IMR-90 (cell line): ENCODE results near the gene ARTN. TPM values are rescaled to one million over a fixed set of nuclear protein-coding genes. Genes with fewer than 3 reads are reported as not detected.

Experiments
- ATAC-seq: fragments of 200-7000 bp; cut with Tn5 transposase; 2 replicates; pipeline ENCODE4 v1.9.1; 2020; ENCODE audit warnings: low read depth, mild to moderate bottlenecking, moderate library complexity
- BruUV-seq: library from RNA; stranded (reverse); fragments of 400-500 nt; replicated peaks from 2 replicates; lab custom pipeline; 2021; lab: Mats Ljungman, UMichigan
- CTCF ChIA-PET: fragments of 300-600 bp; formaldehyde crosslinking; extraction: SDS; loops from one replicate; lab custom pipeline; 2021; ENCODE audit warnings: antibody characterized with exemption; lab: Yijun Ruan, JAX
- POLR2A ChIA-PET: fragments of 300-600 bp; sonication (Branson Sonifier 250); formaldehyde crosslinking; loops from one replicate; lab custom pipeline; 2022; ENCODE audit warnings: antibody characterized with exemption; ENCODE audit not compliant: unreplicated experiment; lab: Charles Lee
- DNase-seq: peaks from one replicate; pipeline ENCODE4 v3.0.0; 2013
- H2AFZ ChIP-seq: replicated peaks from 2 replicates; pipeline ENCODE3; 2013; ENCODE audit warnings: low read length, mild to moderate bottlenecking; ENCODE audit not compliant: poor library complexity
- H2AK5ac ChIP-seq: 2 replicates; pipeline ENCODE4 v1.6.1; 2013; ENCODE audit warnings: low read depth, low read length, inconsistent platforms
- H2AK9ac ChIP-seq: replicated peaks from 2 replicates; pipeline ENCODE3; 2013; ENCODE audit warnings: mild to moderate bottlenecking, low read depth, low read length, moderate library complexity; ENCODE audit not compliant: poor library complexity
- H2BK120ac ChIP-seq: 2 replicates; pipeline ENCODE4 v1.6.1; 2013; ENCODE audit warnings: low read depth, low read length, inconsistent platforms
- H2BK15ac ChIP-seq: 3 replicates; pipeline ENCODE4 v1.6.1; 2013; ENCODE audit warnings: low read depth, low read length, inconsistent platforms
- H2BK20ac ChIP-seq: 2 replicates; pipeline ENCODE4 v1.6.1; 2013; ENCODE audit warnings: low read depth, mild to moderate bottlenecking, inconsistent platforms, low read length, moderate library complexity
- H2BK5ac ChIP-seq: 2 replicates; pipeline ENCODE4 v1.6.1; 2013; ENCODE audit warnings: mild to moderate bottlenecking, low read depth, low read length, inconsistent platforms; ENCODE audit not compliant: poor library complexity, severe bottlenecking
- H3K14ac ChIP-seq: replicated peaks from 2 replicates; pipeline ENCODE4 v1.6.1; 2013; ENCODE audit warnings: low read depth, low read length, inconsistent platforms
- H3K18ac ChIP-seq: 2 replicates; pipeline ENCODE4 v1.6.1; 2013; ENCODE audit warnings: low read depth, low read length, control low read depth
- H3K23ac ChIP-seq: 2 replicates; pipeline ENCODE4 v1.6.1; 2013; ENCODE audit warnings: low read depth, low read length, inconsistent platforms
- H3K27ac ChIP-seq: 2 replicates; pipeline ENCODE4 v1.5.1; 2013; ENCODE audit warnings: mild to moderate bottlenecking, control low read depth, low read length; ENCODE audit not compliant: insufficient read depth
- H3K27me3 ChIP-seq: 2 replicates; pipeline ENCODE4 v1.6.1; 2013; ENCODE audit warnings: low read length; ENCODE audit not compliant: control insufficient read depth, insufficient read depth
- H3K36me3 ChIP-seq: 2 replicates; pipeline ENCODE4 v1.6.1; 2013; ENCODE audit warnings: low read length, mixed read lengths; ENCODE audit not compliant: control insufficient read depth, insufficient read depth
- H3K4ac ChIP-seq: 2 replicates; pipeline ENCODE4 v1.6.1; 2013; ENCODE audit warnings: low read depth, low read length, inconsistent platforms
- H3K4me1 ChIP-seq: 2 replicates; pipeline ENCODE4 v1.6.1; 2013; ENCODE audit warnings: low read length, mixed read lengths; ENCODE audit not compliant: control insufficient read depth, insufficient read depth
- H3K4me2 ChIP-seq: 2 replicates; pipeline ENCODE4 v1.6.1; 2013; ENCODE audit warnings: low read depth, mild to moderate bottlenecking, control low read depth, low read length, moderate library complexity
- H3K4me3 ChIP-seq: 2 replicates; pipeline ENCODE4 v1.5.1; 2013; ENCODE audit warnings: low read depth, mild to moderate bottlenecking, control low read depth, low read length, moderate library complexity; ENCODE audit not compliant: insufficient read depth
- H3K56ac ChIP-seq: 2 replicates; pipeline ENCODE4 v1.6.1; 2013; ENCODE audit warnings: low read length, inconsistent platforms; ENCODE audit not compliant: insufficient read depth; ENCODE audit errors: extremely low read depth
- H3K79me1 ChIP-seq, 2 experiments: 2 replicates each; pipeline ENCODE4 v1.6.1; 2013; ENCODE audit warnings: low read length in 2 of 2, inconsistent platforms in 1 of 2, low read depth in 1 of 2
- H3K9ac ChIP-seq: 2 replicates; pipeline ENCODE4 v1.6.1; 2013; ENCODE audit warnings: low read depth, low read length, control low read depth
- H3K9me1 ChIP-seq: 2 replicates; pipeline ENCODE4 v1.6.1; 2013; ENCODE audit warnings: low read length, inconsistent platforms; ENCODE audit not compliant: insufficient read depth
- H3K9me3 ChIP-seq: 2 replicates; pipeline ENCODE4 v1.6.1; 2013; ENCODE audit warnings: low read length; ENCODE audit not compliant: control insufficient read depth, insufficient read depth
- H4K20me1 ChIP-seq: 2 replicates; pipeline ENCODE4 v1.6.1; 2013; ENCODE audit warnings: low read length, inconsistent platforms; ENCODE audit not compliant: insufficient read depth
- H4K5ac ChIP-seq: 2 replicates; pipeline ENCODE4 v1.6.1; 2013; ENCODE audit warnings: mild to moderate bottlenecking, low read depth, low read length, control low read depth
- H4K8ac ChIP-seq, 2 experiments: 2 replicates each; pipeline ENCODE4 v1.6.1; 2013; ENCODE audit warnings: low read depth in 2 of 2, low read length in 2 of 2, control low read depth in 1 of 2, inconsistent platforms in 1 of 2
- H4K91ac ChIP-seq: 2 replicates; pipeline ENCODE4 v1.6.1; 2013; ENCODE audit warnings: low read depth, low read length, inconsistent platforms; ENCODE audit not compliant: insufficient read depth
- BHLHE40 ChIP-seq: fragments of 150-350 bp; IDR thresholded peaks from 2 replicates; pipeline ENCODE4 v1.6.1; 2016; ENCODE audit warnings: mild to moderate bottlenecking, low read depth, low read length
- CEBPB ChIP-seq: IDR thresholded peaks from 2 replicates; pipeline ENCODE4 v1.6.1; 2012; ENCODE audit warnings: low read depth, low read length, improper control_type of control experiment
- MAFK ChIP-seq: IDR thresholded peaks from 2 replicates; pipeline ENCODE4 v1.6.1; 2012; ENCODE audit warnings: low read depth, low read length, improper control_type of control experiment
- WGBS, 2 experiments: methylation state at CpG; one replicate each; pipeline versions ENCODE4 v1.1.5 to v1.1.7; 2013; ENCODE audit warnings: missing lambda C conversion rate in 2 of 2; ENCODE audit not compliant: insufficient read length in 1 of 2; ENCODE audit errors: extremely low coverage in 2 of 2; 5-methylcytosine and 5-hydroxymethylcytosine counted together
- dilution Hi-C: fragments of 300-500 bp; cut with HindIII; formaldehyde crosslinking; loops from one replicate; pipeline ENCODE4 v1.14.3; 2018; ENCODE audit warnings: low sequenced_read_pairs; ENCODE audit not compliant: unreplicated experiment
- in situ Hi-C: fragments of 300-500 bp; cut with MboI; formaldehyde crosslinking; loops from 3 replicates; pipeline ENCODE4 v1.14.3; 2019; ENCODE audit warnings: low sequenced_read_pairs, inconsistent platforms, mixed read lengths
- intact Hi-C: fragments of 100-400 bp; cut with micrococcal nuclease; formaldehyde crosslinking; loops from 2 replicates; pipeline ENCODE4 v1.10.0; 2022
- polyA plus RNA-seq, 3 experiments: library from polyadenylated mRNA; depleted of rRNA; stranded (reverse); fragments of >200 nt; gene quantifications; 2 replicates each; pipeline ENCODE4 v1.2.3, GENCODE V29; 2012; ENCODE audit warnings: low replicate concordance in 1 of 3
- total RNA-seq: library from RNA; depleted of rRNA; stranded (reverse); fragments of >200 nt; gene quantifications from 2 replicates; pipeline ENCODE4 v1.2.3, GENCODE V29; 2012
- TF ChIP-seq, protein P1 (sequence below): fragments of 150-350 bp; IDR thresholded peaks from 2 replicates; pipeline ENCODE4 v1.6.1; 2016; ENCODE audit warnings: low read depth, mild to moderate bottlenecking, low read length, moderate library complexity, borderline replicate concordance
- TF ChIP-seq, protein P2 (sequence below): conservative IDR thresholded peaks from 2 replicates; pipeline ENCODE4 v1.5.1; 2012; ENCODE audit warnings: mild to moderate bottlenecking, low read depth, low read length, improper control_type of control experiment

The ARTN gene
- total and polyA plus RNA-seq, 2 of the 4 experiments (the other 2 are of a cell fraction) = 0.29 TPM; not detected in 1

DNA sequence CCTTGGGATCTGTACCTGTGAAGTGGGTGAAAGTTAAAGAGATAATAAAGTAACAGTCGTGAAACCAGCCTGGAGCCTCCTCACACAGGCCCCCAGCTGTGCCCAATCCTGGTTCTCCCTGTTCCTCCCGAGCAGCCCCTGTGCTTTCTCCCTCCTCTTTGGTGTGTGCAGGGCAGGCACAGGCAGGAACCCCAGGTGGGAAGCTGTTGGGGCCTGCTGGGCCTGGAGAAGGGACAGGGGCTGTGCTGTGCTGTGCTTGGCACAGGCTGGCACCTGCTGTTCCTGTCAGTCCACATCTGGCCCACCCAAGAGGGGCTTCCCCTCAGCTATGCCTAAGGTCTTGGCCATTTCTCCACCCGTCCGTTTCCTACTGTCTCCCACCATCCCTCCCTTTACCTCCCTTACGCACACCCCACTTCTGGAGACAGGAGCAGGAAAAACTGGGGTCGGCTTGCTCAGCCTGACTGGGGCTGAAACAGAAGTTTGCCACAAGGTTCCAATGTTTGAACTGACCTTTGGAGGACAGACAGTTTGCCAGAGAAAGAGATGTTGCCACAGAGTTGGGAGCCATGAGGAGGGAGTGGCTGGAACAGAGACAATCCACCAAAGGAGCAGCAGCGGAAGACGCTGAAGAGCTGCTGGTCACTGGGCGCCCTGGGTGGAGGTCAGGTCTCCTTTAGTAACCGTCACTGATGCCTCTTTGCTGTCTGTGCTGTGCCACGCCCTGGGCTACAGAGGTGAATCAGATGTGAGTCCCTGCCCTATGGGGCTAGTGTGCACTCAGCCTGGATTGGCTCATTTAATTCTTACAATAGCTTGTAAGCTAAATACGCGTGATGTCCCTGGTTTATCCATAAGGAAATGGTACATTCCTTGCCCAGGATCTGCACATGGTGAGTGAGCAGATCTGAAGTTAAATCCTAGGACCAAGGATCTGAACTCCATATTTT is 18.8 kb upstream of the ARTN start (continued):
- TF ChIP-seq, protein P1, sequence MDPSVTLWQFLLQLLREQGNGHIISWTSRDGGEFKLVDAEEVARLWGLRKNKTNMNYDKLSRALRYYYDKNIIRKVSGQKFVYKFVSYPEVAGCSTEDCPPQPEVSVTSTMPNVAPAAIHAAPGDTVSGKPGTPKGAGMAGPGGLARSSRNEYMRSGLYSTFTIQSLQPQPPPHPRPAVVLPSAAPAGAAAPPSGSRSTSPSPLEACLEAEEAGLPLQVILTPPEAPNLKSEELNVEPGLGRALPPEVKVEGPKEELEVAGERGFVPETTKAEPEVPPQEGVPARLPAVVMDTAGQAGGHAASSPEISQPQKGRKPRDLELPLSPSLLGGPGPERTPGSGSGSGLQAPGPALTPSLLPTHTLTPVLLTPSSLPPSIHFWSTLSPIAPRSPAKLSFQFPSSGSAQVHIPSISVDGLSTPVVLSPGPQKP = no peak

DNA sequence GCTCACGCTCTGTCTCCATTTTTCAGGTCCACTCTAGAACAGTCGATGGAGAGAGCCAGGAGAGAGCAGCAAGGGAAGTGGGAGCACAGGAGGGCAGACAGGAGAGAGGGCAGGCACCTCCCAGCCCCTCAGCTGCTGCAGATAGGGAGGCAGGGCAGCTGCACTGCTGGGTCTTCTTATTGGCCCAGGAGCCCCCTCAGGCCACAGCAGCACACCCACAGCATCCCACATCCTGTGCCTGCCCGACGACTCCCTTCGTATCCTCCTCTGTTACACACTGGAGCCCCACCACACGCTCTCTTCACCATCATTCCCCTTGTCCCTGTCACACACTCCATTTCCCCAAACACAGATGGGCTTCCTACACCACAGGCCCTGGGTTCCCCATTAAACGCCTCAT is 13.7 kb upstream of the ARTN start:
- intact Hi-C loops (no loop called here), in situ Hi-C loops (no loop called here), dilution Hi-C loops (no loop called here)
- H3K9me1 ChIP-seq = peaks cover 22% of the 10 kb centered on the region; the same call in 1 of the 2 replicates
- H3K56ac ChIP-seq = no peak overlapping the region
- CTCF ChIA-PET = no interaction called here
- no peak overlapping the region for H2BK15ac ChIP-seq
- H3K4me2 ChIP-seq = no peak overlapping the region
- H2BK5ac ChIP-seq = no peak overlapping the region
- H3K14ac ChIP-seq = no peak overlapping the region
- no peak overlapping the region for H4K91ac ChIP-seq
- no peaks in the 10 kb centered on the region for H4K20me1 ChIP-seq
- DNase-seq (no peak), ATAC-seq (no peak)
- H3K9ac ChIP-seq = no peak overlapping the region
- H3K4me1 ChIP-seq = peaks cover 1% of the 10 kb centered on the region; the same call in 1 of the 2 replicates
- POLR2A ChIA-PET = no interaction called here
- no peaks in the 10 kb centered on the region for H3K79me1 ChIP-seq
- H3K4ac ChIP-seq = no peak overlapping the region
- TF ChIP-seq MAFK (no peak), CEBPB (no peak), BHLHE40 (no peak)
- TF ChIP-seq, protein P2, sequence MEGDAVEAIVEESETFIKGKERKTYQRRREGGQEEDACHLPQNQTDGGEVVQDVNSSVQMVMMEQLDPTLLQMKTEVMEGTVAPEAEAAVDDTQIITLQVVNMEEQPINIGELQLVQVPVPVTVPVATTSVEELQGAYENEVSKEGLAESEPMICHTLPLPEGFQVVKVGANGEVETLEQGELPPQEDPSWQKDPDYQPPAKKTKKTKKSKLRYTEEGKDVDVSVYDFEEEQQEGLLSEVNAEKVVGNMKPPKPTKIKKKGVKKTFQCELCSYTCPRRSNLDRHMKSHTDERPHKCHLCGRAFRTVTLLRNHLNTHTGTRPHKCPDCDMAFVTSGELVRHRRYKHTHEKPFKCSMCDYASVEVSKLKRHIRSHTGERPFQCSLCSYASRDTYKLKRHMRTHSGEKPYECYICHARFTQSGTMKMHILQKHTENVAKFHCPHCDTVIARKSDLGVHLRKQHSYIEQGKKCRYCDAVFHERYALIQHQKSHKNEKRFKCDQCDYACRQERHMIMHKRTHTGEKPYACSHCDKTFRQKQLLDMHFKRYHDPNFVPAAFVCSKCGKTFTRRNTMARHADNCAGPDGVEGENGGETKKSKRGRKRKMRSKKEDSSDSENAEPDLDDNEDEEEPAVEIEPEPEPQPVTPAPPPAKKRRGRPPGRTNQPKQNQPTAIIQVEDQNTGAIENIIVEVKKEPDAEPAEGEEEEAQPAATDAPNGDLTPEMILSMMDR = no peak
- H3K23ac ChIP-seq = no peak overlapping the region
- H3K9me3 ChIP-seq = no peaks in the 10 kb centered on the region
- H3K27ac ChIP-seq = no peak overlapping the region
- H4K8ac ChIP-seq = no peak overlapping the region
- H2AK5ac ChIP-seq = no peak overlapping the region
- no TSS peak for BruUV-seq
- no peaks in the 10 kb centered on the region for H3K36me3 ChIP-seq
- no peak overlapping the region for H2BK120ac ChIP-seq
- no peaks in the 10 kb centered on the region for H3K27me3 ChIP-seq
- WGBS, 2 experiments = 93% methylated on average over 5 of the region's 7 CpGs; no CpG with 5 or more reads in 1 of the 2 experiments
- no peak overlapping the region for H2BK20ac ChIP-seq
- no peak overlapping the region for H3K4me3 ChIP-seq
- no peak overlapping the region for H3K18ac ChIP-seq
- no peak overlapping the region for H2AFZ ChIP-seq
- H4K5ac ChIP-seq = no peak overlapping the region
- no peak overlapping the region for H2AK9ac ChIP-seq
